ENCODE results near the gene GRIFIN.

GRIFIN gene, protein sequence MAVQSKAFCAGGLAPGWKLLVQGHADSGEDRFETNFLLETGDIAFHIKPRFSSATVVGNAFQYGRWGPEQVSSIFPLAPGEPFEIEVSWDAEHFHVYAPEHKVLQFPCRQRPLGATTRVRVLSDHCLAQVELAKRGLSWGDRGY

DNA sequence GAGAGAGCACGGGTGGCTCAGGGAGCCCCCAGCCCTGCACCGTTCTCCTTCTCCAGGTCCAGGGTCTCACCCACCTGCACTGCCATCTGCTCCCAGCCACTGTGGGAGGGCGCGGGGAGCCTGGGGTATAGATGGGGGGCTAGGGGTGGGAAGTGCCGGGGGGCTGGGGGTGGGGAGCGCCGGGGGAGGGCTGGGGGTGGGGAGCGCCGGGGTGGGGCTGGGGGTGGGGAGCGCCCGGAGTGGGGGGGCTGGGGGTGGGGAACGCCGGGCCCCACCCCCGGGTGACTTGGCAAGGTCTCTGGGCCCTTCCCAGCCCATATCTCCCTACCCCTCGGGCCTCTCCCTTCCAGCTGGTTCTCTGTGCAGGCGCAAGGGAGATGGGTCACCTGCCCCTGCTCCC, at the start of gene GRIFIN:
Gene GRIFIN (minus strand): TSS at position 101 of the 400 bp plus-strand sequence. CDS start 15 bp downstream, at position 86.
- DNase-seq: no peak

DNA sequence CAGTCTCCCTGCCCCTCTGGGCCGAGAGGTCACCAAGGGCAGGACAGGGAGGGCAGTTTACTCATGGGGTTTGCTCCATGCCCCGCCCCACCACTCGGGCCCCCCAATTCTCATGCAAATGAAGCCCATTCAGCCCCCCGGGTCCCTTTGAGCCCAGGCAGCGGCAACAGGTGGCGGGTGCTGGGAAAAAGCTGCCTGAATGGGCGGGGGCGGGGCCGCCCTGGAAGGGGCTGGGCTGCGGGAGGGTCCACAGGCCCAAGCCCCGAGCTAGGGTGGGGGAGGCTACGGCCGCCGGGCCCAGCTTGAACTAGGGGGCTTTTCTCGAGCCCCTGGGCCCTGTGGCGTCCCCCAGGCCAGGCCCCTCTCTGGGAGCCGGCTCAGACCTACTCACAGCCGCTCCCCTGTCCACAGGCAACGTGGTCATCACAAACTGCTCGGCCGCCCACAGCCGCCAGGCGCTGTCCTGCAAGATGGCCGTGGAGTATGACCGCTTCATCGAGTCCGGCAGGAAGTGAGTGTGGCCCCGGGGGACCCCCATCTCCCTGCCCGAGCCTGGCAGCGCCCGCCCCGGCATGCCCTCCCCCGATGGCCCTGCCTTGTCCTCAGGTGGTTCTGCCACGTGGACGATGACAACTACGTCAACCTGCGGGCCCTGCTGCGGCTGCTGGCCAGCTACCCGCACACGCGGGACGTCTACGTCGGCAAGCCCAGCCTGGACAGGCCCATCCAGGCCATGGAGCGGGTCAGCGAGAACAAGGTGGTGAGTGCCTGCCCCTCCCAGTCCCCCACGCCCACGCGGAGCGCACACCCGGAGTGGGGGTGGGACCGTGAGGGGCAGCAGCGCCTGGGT, 48.8 kb upstream of the GRIFIN start:
- DNase-seq: no peak

DNA sequence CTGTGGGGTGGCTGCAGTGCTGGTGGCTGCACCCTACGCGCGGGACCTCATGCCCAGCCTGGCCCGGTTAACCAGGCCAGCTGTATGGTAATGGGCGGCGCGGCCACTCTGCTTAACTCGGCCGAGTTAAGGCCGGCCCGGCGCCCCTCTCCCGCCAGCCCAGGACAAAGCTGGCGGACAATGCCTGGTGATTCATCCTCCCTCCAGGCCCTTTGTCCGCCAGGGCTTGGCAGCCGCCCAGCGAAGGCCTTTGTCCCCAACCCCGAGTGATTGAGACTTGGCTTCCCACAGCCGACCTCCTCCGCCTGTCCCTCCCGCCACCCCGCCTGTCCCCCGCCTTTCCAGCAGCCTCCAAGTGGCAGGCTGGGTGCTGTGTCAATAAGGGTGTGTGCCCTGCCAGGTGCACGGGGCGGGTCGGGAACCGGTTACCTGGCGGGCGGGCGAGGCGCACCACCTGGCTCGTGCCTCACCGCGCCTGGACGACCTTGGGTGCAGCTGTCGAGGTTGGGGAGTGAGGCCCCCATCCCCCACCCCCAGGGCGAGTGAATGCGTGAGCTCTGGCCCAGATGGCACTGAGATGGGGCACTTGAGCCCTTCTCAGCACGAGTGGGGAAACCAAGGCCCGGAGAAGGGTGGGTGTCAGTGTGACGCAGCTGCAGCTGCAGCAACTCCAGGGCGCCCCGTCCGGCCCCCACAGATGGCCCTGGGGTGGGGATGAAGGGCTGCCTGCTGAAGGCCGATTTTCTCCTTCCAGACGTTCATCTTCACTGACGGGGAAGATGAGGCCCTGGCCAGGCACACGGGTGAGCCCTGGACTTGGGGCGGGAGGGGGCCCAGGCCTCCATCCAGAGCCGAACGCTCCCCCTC, 48.0 kb upstream of the GRIFIN start:
- no peak for DNase-seq

DNA sequence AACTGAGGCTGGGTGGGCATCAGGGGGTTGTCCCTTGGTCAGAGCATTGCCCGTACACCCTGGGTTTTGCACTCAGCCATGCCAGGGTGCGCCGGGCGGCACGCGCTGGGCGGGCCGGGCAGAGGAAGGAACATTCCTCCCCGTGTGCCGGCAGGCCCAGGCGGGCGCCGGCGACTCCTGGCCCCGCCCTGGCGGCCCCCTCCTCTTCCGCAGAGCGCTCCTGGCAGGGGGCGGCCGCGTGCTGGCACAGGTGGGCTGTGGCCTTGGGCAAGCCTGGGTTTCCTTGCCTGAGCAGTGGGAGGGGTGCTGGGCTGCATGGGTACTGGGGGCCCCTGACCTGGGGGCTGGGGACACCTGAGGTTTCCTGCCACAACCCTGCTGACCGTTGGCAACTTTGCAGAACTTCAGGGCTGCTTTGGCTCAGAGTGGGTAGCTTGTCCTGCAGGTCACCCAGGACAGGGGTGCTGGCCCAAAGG, 47.3 kb upstream of the GRIFIN start:
- no peak for DNase-seq

DNA sequence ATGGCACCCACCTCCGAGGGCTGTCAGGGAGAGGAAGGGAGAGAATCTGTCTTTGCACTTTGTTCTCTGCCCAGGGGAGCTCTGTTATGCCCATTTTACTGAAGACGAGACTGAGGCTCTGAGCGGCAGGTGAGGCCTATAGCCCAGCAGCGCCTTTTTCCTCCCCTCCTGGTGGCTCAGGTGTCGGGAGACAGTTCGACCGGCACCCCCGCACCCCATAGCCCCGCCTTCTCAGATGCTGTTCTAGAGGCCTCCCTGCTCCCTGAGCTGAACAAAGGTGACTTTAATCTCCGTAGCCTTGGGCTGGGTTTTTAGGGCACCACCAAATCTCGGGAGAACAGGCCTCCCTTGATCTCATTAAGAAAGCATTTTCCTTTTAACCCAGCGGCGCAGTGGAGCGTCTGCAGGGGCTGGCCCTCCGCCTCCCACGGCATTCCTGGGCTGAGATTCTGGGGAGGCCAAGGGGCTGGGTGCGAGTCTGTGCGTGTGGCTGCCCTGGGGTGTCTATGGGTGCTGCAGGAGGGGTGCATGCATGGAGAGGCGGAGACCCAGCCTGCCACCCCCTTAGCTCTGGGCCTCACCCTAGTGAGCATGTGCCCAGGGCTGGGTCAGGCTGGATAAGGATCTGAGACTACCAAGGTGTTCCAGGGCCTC, 46.7 kb upstream of the GRIFIN start:
- no peak for DNase-seq

DNA sequence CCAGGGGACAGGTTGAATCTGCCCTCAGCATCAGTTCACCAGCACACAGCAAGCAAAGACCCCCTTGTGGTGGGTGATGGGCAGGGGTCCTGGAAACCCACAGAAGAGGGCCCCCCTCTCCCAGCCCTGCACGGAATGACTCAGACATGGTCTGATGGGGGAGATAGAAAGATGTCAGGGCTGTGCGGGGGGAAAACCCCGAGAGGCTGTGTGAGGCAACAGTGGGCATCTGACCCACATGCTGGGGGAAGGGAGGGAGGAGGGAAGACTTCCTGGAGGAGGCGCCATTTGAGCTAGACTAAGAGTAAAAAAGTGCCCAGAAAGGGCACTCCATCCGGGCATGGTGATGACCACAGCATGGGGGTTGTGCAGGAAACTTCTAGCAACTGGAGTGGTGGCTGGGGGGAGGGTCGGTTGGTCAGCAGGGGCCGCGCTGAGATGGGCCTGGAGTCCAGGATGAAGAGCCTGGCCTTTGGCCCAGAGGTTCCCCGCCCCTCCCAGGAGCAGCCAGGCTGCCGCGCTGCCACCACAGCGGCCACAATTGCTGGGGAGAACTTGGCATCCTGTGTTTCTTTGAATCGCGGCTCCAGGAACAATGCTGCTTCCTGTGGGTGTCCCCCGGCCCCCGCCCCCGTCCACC, 45.9 kb upstream of the GRIFIN start:
- DNase-seq: peak; percentile 70

DNA sequence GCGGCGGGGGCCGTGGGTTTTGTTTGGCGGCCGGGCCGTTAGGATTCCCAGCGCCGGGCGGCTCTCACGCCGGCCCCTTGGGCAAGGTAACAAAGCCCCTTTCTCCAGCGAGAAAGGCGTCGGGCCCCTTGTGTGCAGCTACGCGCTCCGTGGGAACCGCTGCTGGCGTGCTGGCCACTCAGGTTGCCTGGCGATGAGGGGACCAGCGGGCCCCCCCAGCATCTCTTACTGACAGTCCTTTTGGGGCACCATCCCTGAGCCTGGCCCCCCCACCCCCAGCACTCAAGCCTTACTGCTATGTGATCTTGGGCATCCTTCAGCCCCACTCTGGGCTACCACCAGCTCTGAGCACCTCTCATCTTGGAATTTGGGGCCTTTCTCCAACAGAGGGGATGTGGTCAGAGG, 45.1 kb upstream of the GRIFIN start:
- DNase-seq: no peak

DNA sequence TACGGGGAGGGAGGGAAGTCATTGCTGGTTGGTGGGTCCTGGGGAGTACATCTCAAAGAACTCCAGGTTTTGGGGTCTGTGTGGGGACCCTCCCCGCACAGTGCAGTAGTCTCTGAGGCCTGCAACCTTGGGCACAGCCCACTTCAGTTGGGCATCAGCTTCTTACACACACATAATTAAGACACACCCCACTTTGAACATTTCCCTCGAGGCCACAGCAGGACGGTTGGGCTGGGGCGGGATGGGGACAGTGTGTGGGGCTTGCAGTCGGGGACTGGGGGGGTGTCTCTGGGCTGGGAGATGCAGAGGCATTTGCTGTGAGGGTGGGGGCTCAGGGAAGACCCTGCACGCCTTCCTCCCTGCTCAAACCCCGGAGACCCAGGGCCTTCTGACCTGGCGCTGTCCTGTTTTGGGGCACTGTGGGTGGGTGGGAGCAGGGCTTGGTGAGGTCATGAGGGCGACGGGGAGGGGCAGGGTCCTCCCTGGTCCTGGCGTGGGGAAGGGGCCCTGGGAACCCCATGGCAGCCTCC, 44.6 kb upstream of the GRIFIN start:
- no peak for DNase-seq

DNA sequence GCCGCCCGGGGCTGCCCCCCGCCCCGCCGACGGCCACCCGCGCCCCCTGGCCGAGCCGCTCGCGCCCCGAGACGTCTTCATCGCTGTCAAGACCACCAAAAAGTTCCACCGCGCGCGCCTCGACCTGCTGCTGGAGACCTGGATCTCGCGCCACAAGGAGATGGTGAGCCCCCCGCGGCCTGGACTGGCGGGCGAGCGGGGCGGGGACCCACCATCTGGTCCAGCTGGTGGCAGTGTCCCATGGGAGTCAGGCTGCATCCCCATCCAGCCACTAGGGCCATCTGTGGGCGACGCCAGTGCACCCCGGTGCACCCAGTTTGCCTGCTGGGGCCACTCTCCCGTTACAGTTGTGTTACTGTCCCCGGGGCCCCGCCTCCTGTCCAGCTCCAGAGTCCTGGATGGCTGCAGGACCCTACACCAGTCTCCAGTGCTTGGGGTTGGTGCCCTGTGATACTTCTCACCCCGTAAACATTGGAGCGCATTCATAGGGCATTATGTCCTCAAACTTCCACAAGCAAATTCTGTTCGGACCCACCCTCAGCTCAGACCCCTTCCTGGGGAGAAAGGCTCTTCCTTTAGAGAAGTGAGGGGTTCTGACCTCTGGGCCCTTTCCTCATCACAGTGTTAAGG, 44.0 kb upstream of the GRIFIN start:
- no peak for DNase-seq

DNA sequence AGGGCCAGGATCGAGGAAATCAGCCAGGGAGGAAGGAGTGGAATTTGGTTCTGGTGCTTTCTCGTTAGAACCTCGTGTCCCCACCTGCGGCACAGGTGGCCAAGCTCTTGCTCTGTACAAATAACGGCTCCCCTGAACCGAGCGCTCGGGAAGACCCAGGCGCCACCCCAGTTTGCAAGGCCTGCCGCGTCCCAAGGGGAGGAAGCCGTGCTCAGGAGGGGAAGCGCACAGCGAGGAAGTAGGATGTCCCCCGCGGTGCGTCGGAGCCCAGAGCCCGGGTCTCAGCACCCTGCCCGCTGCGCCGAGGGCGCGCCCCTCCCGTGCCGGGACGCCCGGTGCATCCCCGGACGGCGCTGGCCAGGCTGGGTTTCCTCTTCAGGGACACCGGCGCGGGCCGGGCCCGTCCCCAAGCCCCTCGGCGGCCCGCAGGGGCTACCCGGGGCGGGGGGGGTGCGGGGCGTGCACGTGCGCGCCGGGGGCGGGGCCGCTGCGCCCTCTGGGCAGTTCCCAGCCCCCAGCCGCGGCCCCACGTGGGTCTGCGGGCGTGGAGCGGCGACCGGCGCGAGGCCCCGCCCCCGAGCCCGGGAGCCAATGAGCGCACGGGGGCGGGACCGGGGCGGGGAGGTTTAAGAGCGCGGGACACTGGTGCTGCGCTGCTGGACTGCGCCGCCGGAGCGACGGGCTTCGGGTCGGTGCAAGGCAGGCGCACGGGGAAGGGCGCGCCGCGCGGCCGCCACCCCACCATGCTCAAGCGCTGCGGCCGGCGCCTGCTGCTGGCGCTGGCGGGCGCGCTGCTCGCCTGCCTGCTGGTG, 43.1 kb upstream of the GRIFIN start, which contains the start of gene LFNG:
Gene LFNG (plus strand): TSS at position 656 of the 812 bp plus-strand sequence. CDS start 88 bp downstream, at position 744.
- DNase-seq: peak; percentile 86

DNA sequence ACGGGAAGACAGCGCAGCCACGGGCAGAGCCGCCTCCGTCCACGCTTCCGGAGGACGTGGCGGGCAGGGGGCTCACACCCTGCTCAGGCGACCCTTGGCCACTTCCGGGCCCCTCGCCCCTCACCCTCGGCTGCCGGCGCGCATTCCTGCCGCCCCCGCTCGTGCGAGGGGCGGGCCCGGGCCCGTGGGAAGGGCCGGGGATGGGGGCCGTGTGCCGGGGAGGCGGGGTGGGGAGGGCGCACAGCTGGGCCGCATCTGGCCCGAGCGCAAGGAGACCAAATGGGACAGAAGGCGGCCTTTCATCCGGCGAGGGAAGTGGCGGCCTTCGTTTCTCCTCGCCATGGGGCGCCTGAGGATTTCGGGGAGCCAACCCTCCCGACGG, 42.5 kb upstream of the GRIFIN start:
- DNase-seq: no peak

DNA sequence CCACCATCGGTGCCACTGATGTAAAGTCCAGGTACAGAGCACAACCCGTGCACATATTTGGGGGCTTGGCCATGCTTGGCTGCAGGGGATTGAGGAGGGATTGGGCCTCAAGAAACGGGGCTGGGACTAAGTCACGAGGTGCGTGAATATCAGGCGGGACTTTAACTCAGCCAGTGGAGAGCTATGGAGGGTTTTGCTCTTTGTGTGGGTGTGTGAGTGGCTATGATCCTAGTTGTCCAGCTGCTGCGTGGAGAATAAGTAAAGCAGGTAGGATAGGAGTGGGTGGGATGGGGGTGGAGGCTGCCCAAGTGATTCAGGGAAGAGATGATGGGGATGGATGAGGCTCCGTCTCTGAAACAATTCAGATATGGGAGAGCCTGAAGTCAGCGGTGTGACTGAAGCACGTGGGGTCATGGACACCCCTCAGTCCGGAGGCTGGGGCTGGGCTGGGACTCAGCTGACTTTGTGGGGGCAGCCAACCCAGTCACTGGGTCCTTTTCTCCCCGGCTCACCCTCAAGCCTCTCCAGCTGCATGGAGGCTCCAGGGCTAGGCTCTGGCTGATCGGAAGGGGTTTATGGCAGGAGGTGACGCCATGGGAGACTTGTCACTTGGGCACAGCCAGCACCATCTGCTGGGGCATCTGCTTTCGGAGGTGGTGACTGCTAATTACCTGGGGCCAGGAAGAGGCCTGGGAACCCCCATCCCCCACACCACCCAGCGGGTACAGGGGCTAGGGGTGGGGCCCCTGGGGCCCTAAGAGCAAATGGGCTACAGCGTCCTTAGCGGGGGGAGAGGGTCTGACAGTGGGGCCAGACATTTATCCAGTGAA, 41.7 kb upstream of the GRIFIN start:
- DNase-seq: no peak

DNA sequence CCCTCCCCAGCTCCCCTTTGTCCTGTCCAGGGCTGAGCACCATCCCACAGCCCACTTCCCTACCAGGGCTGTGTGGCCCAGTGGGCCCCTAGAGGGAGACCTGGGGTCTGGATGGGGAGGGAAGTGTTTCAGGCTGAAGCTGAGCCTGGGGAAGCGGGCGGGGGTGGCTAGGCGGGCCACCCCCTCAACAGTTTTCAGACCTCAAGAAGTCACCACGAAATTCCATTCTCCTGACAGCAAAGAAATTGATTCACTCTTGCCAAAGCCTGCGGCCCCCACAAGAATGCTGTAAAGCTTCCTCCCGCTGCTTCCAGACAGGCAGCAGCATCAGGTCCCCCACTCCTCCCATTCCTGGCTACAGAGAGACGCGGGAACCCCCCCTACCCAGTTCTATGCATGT, 40.8 kb upstream of the GRIFIN start:
- DNase-seq: no peak

DNA sequence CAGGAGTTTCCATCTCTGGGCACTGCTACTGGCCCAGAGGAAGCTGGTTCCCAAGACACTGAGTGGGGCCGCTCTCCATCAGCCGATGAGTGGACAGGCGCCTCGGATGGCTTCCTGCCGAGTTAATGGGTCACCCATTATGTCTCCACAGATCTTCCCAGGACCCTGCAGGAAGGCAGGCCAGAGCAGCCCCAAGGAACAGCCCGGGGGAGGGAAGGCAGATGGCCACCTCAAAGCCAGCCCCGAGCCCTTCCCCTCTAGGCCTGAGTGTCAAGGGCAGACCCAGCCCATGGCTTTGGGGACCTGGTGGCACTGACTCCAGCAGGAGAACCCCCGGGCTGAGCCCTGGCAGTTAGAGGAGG, 40.0 kb upstream of the GRIFIN start:
- no peak for DNase-seq

DNA sequence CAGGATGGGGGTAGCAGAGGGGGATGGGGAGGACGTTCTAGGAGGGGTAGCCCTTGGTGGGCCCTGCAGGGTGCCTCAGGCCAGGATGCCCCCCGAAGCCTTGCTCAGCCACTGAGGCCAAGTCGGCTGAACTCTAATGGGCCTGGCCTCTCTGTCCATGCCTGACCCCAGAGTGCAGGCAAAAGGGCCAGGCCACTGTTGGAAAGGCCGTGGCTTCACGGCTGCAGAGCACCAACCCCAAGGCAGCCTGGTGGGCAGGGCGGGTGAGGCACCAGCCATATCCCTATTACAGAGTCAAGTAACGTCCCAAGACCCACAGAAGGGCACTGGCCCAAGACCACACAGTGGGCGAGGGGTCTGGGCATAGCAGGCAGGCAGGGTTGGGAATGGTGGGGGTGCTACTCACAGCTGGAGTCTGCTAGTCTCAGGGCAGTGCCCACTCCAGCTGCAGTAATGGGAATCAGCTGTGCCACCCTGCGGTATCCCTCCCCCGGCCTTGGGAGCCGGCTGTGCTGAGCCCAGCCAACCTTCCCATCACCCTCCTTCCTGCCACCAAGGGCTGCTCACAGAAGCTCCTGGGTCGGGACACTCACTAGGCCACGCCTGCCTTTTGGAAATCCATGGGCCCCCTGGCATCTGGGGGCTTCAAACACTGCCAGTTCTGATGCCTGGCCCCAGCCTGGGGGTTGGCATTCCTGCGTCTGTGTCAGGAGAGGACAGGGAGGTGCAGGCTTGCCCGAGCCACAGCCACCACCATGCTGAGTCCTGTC, 39.4 kb upstream of the GRIFIN start:
- no peak for DNase-seq

DNA sequence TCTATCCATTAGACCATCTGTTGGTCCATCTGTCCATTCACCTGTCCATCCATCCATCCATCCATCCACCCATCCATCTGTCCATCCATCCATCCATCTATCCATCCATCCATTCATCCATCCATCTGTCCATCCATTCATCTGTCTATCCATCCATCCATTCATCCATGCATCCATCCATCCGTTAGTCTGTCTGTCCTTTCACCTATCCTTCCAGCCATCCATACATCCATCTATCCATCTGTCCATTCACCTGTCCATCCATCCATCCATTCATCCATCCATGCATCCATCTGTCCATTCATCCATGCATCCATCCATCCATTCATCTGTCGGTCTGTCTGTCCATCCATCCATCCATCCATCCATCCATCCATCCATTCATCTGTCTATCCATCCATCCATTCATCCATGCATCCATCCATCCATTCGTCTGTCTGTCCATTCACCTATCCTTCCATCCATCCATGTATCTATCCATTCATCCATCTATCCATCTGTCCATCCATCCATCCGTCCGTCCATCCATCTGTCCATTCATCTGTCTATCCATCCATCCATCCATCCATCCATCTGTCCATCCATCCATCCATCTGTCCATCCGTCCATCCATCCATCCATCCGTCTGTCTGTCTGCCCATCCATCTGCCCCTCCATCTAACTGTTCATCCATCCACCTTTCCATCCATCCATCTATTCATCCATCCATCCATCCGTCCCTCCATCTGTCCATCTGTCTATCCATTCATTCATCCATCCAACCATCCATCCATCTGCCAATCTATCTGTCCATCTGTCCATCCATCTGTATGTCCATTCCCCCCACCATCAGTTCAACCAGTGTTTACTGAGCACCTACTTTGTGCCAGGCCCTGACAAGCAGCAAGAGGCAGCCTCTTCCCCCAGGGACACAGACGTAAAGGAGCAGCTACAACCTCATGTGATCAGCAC, 38.5 kb upstream of the GRIFIN start:
- DNase-seq: no peak

DNA sequence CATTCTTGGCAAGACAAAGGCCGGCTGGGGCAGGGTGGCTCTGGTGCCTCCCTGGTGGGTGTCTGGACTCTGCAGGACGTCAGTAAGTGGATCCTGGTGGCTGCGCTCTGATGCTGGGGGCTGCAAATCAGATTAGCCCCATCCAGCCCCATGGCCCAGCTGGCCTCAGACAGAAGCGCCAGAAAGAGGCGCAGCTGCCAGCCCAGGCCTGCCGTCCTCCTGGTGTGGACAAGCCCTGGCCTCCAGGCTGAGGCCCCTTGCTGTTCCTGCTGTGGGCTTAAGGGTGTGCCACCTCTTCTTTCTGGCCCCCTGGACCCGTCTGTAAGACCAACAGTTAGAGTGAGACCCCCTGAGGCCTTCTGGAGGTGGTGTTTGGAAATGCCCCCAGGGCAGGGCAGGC, 37.5 kb upstream of the GRIFIN start:
- DNase-seq: no peak

DNA sequence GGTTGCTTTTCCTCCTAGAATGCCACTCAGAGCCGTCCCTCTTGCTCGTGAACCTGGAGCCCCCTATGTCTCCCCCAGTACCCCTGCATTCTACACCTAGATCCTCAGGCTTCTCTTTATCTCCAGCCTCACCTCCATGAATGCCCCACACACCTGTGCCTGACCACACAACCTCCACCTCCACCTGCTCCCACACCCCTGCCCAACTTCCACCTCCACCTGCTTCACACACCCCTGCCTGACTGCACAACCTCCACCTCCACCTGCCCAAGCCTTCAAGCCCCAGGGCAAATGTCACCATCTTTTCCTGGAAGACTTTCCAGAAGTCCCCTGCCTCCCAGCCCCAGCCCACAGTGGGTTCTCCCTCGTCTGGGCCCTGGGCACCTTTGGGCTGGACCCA, 36.5 kb upstream of the GRIFIN start:
- DNase-seq: no peak
